K562 (cell line): ENCODE data around the gene KCNMB2.

Source experiments
- CBX1 ChIP-seq: sonication (generic); IDR thresholded peaks from 2 replicates; pipeline ENCODE4 v1.6.1; 2016; ENCODE audit warnings: antibody characterized with exemption, low read depth, mild to moderate bottlenecking
- CTCF ChIP-seq, 3 experiments: IDR thresholded peaks in 2 of 3; conservative IDR thresholded peaks in 1 of 3; 2 replicates each; pipeline ENCODE4 v1.5.1; 2011 to 2012; ENCODE audit warnings: low read length in 3 of 3, mild to moderate bottlenecking in 3 of 3, control low read depth in 2 of 3, improper control_type of control experiment in 1 of 3, inconsistent platforms in 1 of 3, low read depth in 1 of 3, mixed read lengths in 1 of 3, moderate library complexity in 1 of 3; ENCODE audit not compliant: insufficient read depth in 2 of 3
- FOS ChIP-seq: IDR thresholded peaks from 3 replicates; pipeline ENCODE4 v1.6.1; 2011; ENCODE audit not compliant: insufficient read length; ENCODE audit errors: extremely low read depth

- TF ChIP-seq CTCF (IDR thresholded peaks at IDR 0.05 in 2 of 3, conservative IDR thresholded peaks at IDR 0.05 in 1 of 3; ENCODE audit: insufficient read depth in 2 of 3, low read depth in 1 of 3, low read length in 3 of 3): no peak
- no peak for TF ChIP-seq FOS
- no peak for TF ChIP-seq CBX1
These were observed 48.5 kb upstream of the KCNMB2 start for GRCh38 chr3:178487752-178488151.
